ENCODE measurements around the gene APMAP. TPM values are rescaled to one million over a fixed set of nuclear protein-coding genes. Genes with fewer than 3 reads are reported as not detected.

The APMAP gene
- total RNA-seq, 1 experiment from 2014 or later, result 82.7 TPM

DNA sequence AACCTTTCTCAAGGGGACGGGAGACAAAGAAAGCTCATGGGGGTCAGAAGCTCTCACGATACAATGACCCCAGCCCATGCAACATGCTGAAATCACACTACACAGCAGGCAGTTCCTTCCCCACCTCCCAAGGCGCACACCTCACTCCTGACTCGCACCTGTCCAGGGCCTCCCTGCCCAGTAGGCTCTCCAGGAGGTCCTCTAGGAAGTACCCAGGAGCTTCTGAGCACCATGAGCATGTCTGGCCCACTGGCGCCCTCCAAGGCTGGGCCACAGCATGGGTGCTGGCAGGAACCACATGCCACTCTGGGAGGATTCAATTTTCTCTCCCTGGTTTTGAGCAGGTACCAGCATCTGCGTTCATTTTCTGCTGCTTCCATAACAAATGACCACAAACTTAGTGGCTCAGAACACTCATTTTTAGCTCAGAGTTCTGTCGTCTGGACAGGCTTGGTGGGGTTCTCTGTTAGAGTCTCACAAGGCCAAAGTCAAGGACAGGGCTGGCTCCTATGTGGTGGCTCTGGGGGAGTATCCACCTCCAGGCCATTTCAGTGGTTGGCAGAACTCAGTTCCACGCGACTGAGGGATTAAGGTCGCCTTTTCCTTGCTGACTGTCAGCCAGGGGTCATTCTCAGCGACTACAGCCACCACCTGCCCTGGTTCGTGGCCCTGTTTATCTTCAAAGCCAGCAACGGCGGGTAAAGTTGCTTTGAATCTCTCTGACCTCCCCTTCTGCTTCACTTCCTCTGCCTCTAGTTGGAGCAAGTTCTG is 32.7 kb upstream of the APMAP start:
- DNase-seq (ENCODE audit: low read depth, low spot score) (no peak), ATAC-seq (no peak)
- H3K4me3 ChIP-seq (replicated peaks in 1 of 2; ENCODE audit: low read depth in 1 of 2, low read length in 2 of 2), result no peak overlapping the region
- no peaks in the 10 kb centered on the region for H3K27me3 ChIP-seq (ENCODE audit: insufficient read depth, low read length)
- no peaks in the 10 kb centered on the region for H3K79me2 ChIP-seq (ENCODE audit: insufficient read depth, low read length)
- POLR2A ChIA-PET, result no interaction called here
- 0 out of 2 replicates have a peak, but pooled peaks cover 3% of the 10 kb centered on the region for H3K9me2 ChIP-seq (ENCODE audit: insufficient read depth)
- no peak overlapping the region for H2AFZ ChIP-seq (ENCODE audit: low read depth, low read length, poor library complexity, severe bottlenecking)
- RAD21 ChIA-PET (ENCODE audit: low non-redundant PET in 1 of 2, low total read pairs in 2 of 2, uncharacterized antibody in 2 of 2, unreplicated experiment in 2 of 2), result no interaction called here
- H3K4me2 ChIP-seq (ENCODE audit: low read length), result no peak overlapping the region
- TF ChIP-seq, protein P1, sequence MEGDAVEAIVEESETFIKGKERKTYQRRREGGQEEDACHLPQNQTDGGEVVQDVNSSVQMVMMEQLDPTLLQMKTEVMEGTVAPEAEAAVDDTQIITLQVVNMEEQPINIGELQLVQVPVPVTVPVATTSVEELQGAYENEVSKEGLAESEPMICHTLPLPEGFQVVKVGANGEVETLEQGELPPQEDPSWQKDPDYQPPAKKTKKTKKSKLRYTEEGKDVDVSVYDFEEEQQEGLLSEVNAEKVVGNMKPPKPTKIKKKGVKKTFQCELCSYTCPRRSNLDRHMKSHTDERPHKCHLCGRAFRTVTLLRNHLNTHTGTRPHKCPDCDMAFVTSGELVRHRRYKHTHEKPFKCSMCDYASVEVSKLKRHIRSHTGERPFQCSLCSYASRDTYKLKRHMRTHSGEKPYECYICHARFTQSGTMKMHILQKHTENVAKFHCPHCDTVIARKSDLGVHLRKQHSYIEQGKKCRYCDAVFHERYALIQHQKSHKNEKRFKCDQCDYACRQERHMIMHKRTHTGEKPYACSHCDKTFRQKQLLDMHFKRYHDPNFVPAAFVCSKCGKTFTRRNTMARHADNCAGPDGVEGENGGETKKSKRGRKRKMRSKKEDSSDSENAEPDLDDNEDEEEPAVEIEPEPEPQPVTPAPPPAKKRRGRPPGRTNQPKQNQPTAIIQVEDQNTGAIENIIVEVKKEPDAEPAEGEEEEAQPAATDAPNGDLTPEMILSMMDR (IDR thresholded peaks at IDR 0.05 in 2 of 3, conservative IDR thresholded peaks at IDR 0.05 in 1 of 3; ENCODE audit: borderline replicate concordance in 1 of 3, insufficient read depth in 1 of 3, low read depth in 2 of 3, low read length in 2 of 3), result no peak
- TF ChIP-seq POLR2A (IDR thresholded peaks at IDR 0.05; ENCODE audit: borderline replicate concordance, extremely low read depth, insufficient read depth, insufficient read length) (no peak), POLR2AphosphoS5 (IDR thresholded peaks at IDR 0.05; ENCODE audit: low read depth, low read length) (no peak), CBX3 (IDR thresholded peaks at IDR 0.05; ENCODE audit: low read depth) (no peak), EZH2 (IDR thresholded peaks at IDR 0.05) (no peak), YY1 (IDR thresholded peaks at IDR 0.05; ENCODE audit: extremely low read depth, insufficient replicate concordance, low read depth, low read length) (no peak), CEBPB (IDR thresholded peaks at IDR 0.05; ENCODE audit: low read depth) (no peak), SP1 (IDR thresholded peaks at IDR 0.05; ENCODE audit: low read depth) (no peak)
- CTCF ChIA-PET, result no interaction called here
- no TSS peak for BruUV-seq (replicated peaks)
- no peaks in the 10 kb centered on the region for H4K20me1 ChIP-seq (ENCODE audit: insufficient read depth)
- intact Hi-C loops (cut with micrococcal nuclease), result no loop called here
- H3K36me3 ChIP-seq (ENCODE audit: control insufficient read depth in 1 of 2, insufficient read depth in 2 of 2, low read length in 2 of 2), result no peaks in the 10 kb centered on the region
- H3K27ac ChIP-seq (ENCODE audit: low read depth, low read length), result no peak overlapping the region
- peaks cover 0 to 4% of the 10 kb centered on the region in 2 experiments; a peak in 1 of 4 replicates for H3K4me1 ChIP-seq (ENCODE audit: control insufficient read depth in 1 of 2, insufficient read depth in 2 of 2, low read length in 2 of 2)
- no peaks in the 10 kb centered on the region for H3K9me3 ChIP-seq (ENCODE audit: control insufficient read depth in 1 of 2, insufficient read depth in 1 of 2, low read depth in 1 of 2, low read length in 2 of 2)
- H3K9ac ChIP-seq (ENCODE audit: low read length), result no peak overlapping the region
